ENCODE data around the gene ARHGAP15.

- TF ChIP-seq CTCF (IDR thresholded peaks at IDR 0.05) (no peak), POLR2A (IDR thresholded peaks at IDR 0.05) (no peak)
Observed at GRCh38 chr2:143163499-143163898, 34.3 kb downstream of the ARHGAP15 start.
